ENCODE data around the gene ASCL2. TPM values are rescaled to one million over a fixed set of nuclear protein-coding genes. Genes with fewer than 3 reads are reported as not detected.

ASCL2 gene
- total and polyA plus RNA-seq, 2 donors (not counting 3 experiments of a cell fraction or from before 2014, with no cell fraction given) = not detected

DNA sequence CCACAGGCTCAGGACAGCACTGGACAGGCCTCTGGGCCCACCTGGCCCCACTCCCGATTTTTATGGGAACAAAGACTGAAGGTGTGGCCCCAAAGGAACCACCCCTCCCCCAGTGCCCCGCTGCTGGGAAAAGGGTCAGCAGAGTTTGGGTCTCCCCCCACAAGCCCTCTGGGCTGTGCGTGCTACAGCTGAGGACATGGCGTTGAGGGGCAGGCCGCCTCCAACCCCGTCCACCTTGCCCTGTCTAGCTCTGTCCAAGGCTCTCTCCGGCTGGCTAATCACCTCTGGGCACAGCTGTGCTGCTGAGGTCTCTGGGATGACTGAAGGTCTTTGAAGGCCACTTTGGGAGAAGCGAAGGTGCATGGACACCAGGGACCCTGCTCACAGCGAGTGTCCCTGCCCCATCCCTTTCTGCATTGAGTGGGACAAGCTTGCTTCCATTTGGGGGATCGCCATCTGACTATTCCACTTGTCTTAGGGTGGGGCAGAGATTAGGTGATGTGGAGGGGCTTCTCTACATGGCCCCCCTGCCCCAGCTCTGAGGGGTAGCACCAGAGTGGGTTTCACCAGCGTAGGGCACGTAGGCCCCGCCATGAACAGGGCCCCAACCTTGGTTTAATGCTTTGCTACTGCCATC is 6.5 kb downstream of the ASCL2 start:
- no TSS peak for BruUV-seq (replicated peaks)

DNA sequence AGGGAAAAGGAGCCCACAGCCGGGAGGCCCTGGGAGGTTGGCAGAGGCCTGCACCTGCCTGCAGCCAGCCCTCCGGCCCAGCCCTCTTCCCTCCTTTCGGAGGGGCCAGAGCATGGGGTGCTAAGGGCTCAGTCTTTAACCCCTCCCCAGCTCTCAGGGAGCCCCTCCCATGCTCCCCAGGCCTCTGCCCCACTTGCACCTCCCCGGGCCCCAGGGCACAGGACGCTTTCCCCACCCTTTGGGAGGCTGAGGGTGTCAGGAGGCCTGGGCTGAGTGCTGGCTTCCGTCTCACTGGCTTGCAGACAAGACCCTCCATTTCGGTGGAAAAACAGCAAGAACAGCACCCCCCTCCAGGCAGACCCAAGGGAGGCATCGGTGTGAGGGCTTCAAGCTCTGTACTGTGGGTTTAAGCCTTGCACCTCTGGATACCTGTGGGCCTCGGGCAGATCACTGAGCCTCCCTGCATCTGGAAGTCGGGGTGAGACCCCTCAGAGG is 7.3 kb downstream of the ASCL2 start:
- Histone ChIP-seq H3K36me3 (ENCODE audit: control insufficient read depth in 2 of 2, extremely low read depth in 1 of 2, insufficient read depth in 2 of 2, low read length in 2 of 2) (no peaks in the 10 kb centered on the region), H3K9me3 (replicated peaks; ENCODE audit: control insufficient read depth, insufficient read depth, low read length) (no peaks in the 10 kb centered on the region), H3K27ac (ENCODE audit: insufficient read depth, low read depth, low read length) (no peak overlapping the region), H3K79me2 (ENCODE audit: control insufficient read depth, insufficient read depth, low read length) (no peaks in the 10 kb centered on the region), H3K4me1 (ENCODE audit: control insufficient read depth, extremely low read depth, insufficient read depth, low read length) (no peaks in the 10 kb centered on the region), H3K9me1 (replicated peaks; ENCODE audit: control insufficient read depth, extremely low read depth, insufficient read depth, low read length) (no peaks in the 10 kb centered on the region), H3K27me3 (ENCODE audit: control insufficient read depth in 2 of 2, insufficient read depth in 2 of 2, low read length in 2 of 2) (peaks cover 3 to 5% of the 10 kb centered on the region in 2 experiments), H3K9ac (replicated peaks; ENCODE audit: extremely low read depth, insufficient read depth, low read length) (no peak overlapping the region), H4K20me1 (replicated peaks; ENCODE audit: control insufficient read depth, extremely low read depth, insufficient read depth, low read length) (no peaks in the 10 kb centered on the region), H3K4me3 (replicated peaks in 1 of 3; ENCODE audit: insufficient read depth in 1 of 3, low read depth in 1 of 3, low read length in 3 of 3) (no peak overlapping the region), H2AFZ (ENCODE audit: low read depth, low read length) (no peak overlapping the region), H3K4me2 (ENCODE audit: insufficient read depth, low read length) (no peak overlapping the region)
- DNase-seq (ENCODE audit: low read depth, low spot score) (no peak), FAIRE-seq (no peak)
- dilution Hi-C loops (cut with MboI; ENCODE audit: extremely low pct_ligation_motif_present, low sequenced_read_pairs) = no loop called here
- ChIA-PET CTCF (no interaction called here), POLR2A (no interaction called here)
- TF ChIP-seq EZH2 (IDR thresholded peaks at IDR 0.05; ENCODE audit: borderline replicate concordance, low read depth, low read length, severe bottlenecking) = no peak
- no peak for TF ChIP-seq POLR2AphosphoS5 (IDR thresholded peaks at IDR 0.05; ENCODE audit: insufficient read depth, low read depth, low read length)
- no peak for TF ChIP-seq FOS (IDR thresholded peaks at IDR 0.05; ENCODE audit: borderline replicate concordance, insufficient read depth, low read length)
- intact Hi-C loops (cut with micrococcal nuclease) = no loop called here
- no TSS peak for BruUV-seq (replicated peaks)

More for the DNA sequence above, 6.5 kb downstream of the ASCL2 start:
- H3K9me3 ChIP-seq (replicated peaks; ENCODE audit: control insufficient read depth, insufficient read depth, low read length) = no peaks in the 10 kb centered on the region
- H3K79me2 ChIP-seq (ENCODE audit: control insufficient read depth, insufficient read depth, low read length) = no peaks in the 10 kb centered on the region
- no peak for FAIRE-seq
- no peak overlapping the region for H2AFZ ChIP-seq (ENCODE audit: low read depth, low read length)
- CTCF ChIA-PET = no interaction called here
- intact Hi-C loops (cut with micrococcal nuclease) (no loop called here), dilution Hi-C loops (cut with MboI; ENCODE audit: extremely low pct_ligation_motif_present, low sequenced_read_pairs) (no loop called here)
- no peaks in the 10 kb centered on the region for H3K4me1 ChIP-seq (ENCODE audit: control insufficient read depth, extremely low read depth, insufficient read depth, low read length)
- POLR2A ChIA-PET = no interaction called here
- DNase-seq (ENCODE audit: low read depth, low spot score) = no peak
- no peak overlapping the region for H3K4me3 ChIP-seq (replicated peaks in 1 of 3; ENCODE audit: insufficient read depth in 1 of 3, low read depth in 1 of 3, low read length in 3 of 3)
- H3K9me1 ChIP-seq (replicated peaks; ENCODE audit: control insufficient read depth, extremely low read depth, insufficient read depth, low read length) = no peaks in the 10 kb centered on the region
- H3K27me3 ChIP-seq (ENCODE audit: control insufficient read depth in 2 of 2, insufficient read depth in 2 of 2, low read length in 2 of 2) = peaks cover 10 to 11% of the 10 kb centered on the region in 2 experiments
- no peaks in the 10 kb centered on the region for H4K20me1 ChIP-seq (replicated peaks; ENCODE audit: control insufficient read depth, extremely low read depth, insufficient read depth, low read length)
- H3K9ac ChIP-seq (replicated peaks; ENCODE audit: extremely low read depth, insufficient read depth, low read length) = no peak overlapping the region
- TF ChIP-seq POLR2AphosphoS5 (IDR thresholded peaks at IDR 0.05; ENCODE audit: insufficient read depth, low read depth, low read length) = no peak
- no peak for TF ChIP-seq FOS (IDR thresholded peaks at IDR 0.05; ENCODE audit: borderline replicate concordance, insufficient read depth, low read length)
- no peak for TF ChIP-seq POLR2A (IDR thresholded peaks at IDR 0.05; ENCODE audit: low read depth, low read length)
- no peak for TF ChIP-seq GATA2 (IDR thresholded peaks at IDR 0.05; ENCODE audit: insufficient read depth, insufficient read length, low read depth, low read length)
- TF ChIP-seq JUN (IDR thresholded peaks at IDR 0.05; ENCODE audit: borderline replicate concordance, insufficient read depth, insufficient read length, low read depth) = no peak
- no peak overlapping the region for H3K27ac ChIP-seq (ENCODE audit: insufficient read depth, low read depth, low read length)
- H3K4me2 ChIP-seq (ENCODE audit: insufficient read depth, low read length) = no peak overlapping the region
- H3K36me3 ChIP-seq (ENCODE audit: control insufficient read depth in 2 of 2, extremely low read depth in 1 of 2, insufficient read depth in 2 of 2, low read length in 2 of 2) = no peaks in the 10 kb centered on the region

Measured in endothelial cell of umbilical vein (primary cell).